ENCODE results near the gene SMYD4.
A peak's percentile ranks its signal among the peaks of the same experiment; 100 is the strongest.
"Not testable (repeated sequence)": the region's sequence is repeated elsewhere in the genome, so short reads cannot be mapped to it uniquely, and the experiment has no call there.

SMYD4 gene

GRCh38 chr17:1829592-1830257 is at the start of gene SMYD4, which contains the start of gene RPA1:
Gene SMYD4 (minus strand): TSS chr17:1829902. CDS start chr17:1827994, 1,908 bp downstream.
Gene RPA1 (plus strand): TSS chr17:1830005. CDS start chr17:1830094, 89 bp downstream.
- DNase-seq = peak; percentile 40

GRCh38 chr17:1878419-1879121 is 48.9 kb upstream of the SMYD4 start:
- DNase-seq = no peak

- DNase-seq = no peak
Observed at GRCh38 chr17:1875597-1875996, 45.9 kb upstream of the SMYD4 start.

- no peak for DNase-seq
Observed at GRCh38 chr17:1873418-1873817, 43.7 kb upstream of the SMYD4 start.

GRCh38 chr17:1872976-1873375 is 43.3 kb upstream of the SMYD4 start:
- no peak for DNase-seq

GRCh38 chr17:1872254-1872653 is 42.6 kb upstream of the SMYD4 start:
- DNase-seq = no peak

GRCh38 chr17:1871756-1872155 is 42.1 kb upstream of the SMYD4 start:
- DNase-seq = no peak

- no peak for DNase-seq
Observed at GRCh38 chr17:1870592-1870991, 40.9 kb upstream of the SMYD4 start.

GRCh38 chr17:1868090-1868489 is 38.4 kb upstream of the SMYD4 start:
- no peak for DNase-seq

- no peak for DNase-seq
Observed at GRCh38 chr17:1867307-1867706, 37.6 kb upstream of the SMYD4 start.

- DNase-seq = peak; percentile 1
Observed at GRCh38 chr17:1865252-1866037, 35.7 kb upstream of the SMYD4 start.

- no peak for DNase-seq
Observed at GRCh38 chr17:1861391-1862010, 31.8 kb upstream of the SMYD4 start.

GRCh38 chr17:1860978-1861377 is 31.3 kb upstream of the SMYD4 start:
- no peak for DNase-seq

GRCh38 chr17:1856462-1856861 is 26.8 kb upstream of the SMYD4 start:
- not testable (repeated sequence) for DNase-seq

- DNase-seq = no peak
Observed at GRCh38 chr17:1853698-1854097, 24.0 kb upstream of the SMYD4 start.

GRCh38 chr17:1852327-1852726 is 22.6 kb upstream of the SMYD4 start:
- no peak for DNase-seq

GRCh38 chr17:1847191-1847590 is 17.5 kb upstream of the SMYD4 start:
- no peak for DNase-seq

- no peak for DNase-seq
Observed at GRCh38 chr17:1843947-1844346, 14.2 kb upstream of the SMYD4 start.

GRCh38 chr17:1839516-1839915 is 9.8 kb upstream of the SMYD4 start:
- DNase-seq = no peak

GRCh38 chr17:1834380-1835149 is 4.9 kb upstream of the SMYD4 start:
- DNase-seq = no peak

GRCh38 chr17:1830288-1830687 is 586 bp upstream of the SMYD4 start:
- DNase-seq = peak; percentile 9

- no peak for DNase-seq
Observed at GRCh38 chr17:1829216-1829591, 498 bp downstream of the SMYD4 start.

All from NCI-H510A treated with DMSO at 0.1 percent for 48 hours (cell line).